Transverse colon (tissue), 4 donors: ENCODE results near the gene HBE1. TPM values are rescaled to one million over a fixed set of nuclear protein-coding genes. Genes with fewer than 3 reads are reported as not detected.
"Not testable (repeated sequence)": the region's sequence is repeated elsewhere in the genome, so short reads cannot be mapped to it uniquely, and the experiment has no call there.

Experiments
- DNase-seq: peaks from one replicate; pipeline ENCODE4 v3.0.0-alpha.2; 2019
- H3K27ac ChIP-seq, 4 donors: fragments of 200-600 bp; sonication (generic); 2 replicates each; pipeline ENCODE4 v1.5.1; 2016 to 2018; ENCODE audit warnings: inconsistent platforms in 4 of 4
- H3K27me3 ChIP-seq: fragments of 200-600 bp; sonication (generic); 2 replicates; pipeline ENCODE4 v1.5.1; 2017; ENCODE audit warnings: inconsistent platforms
- H3K36me3 ChIP-seq, 4 donors: fragments of 200-600 bp; sonication (generic); 2 replicates each; pipeline ENCODE4 v1.5.1; 2017 to 2019; ENCODE audit warnings: inconsistent platforms in 4 of 4
- H3K4me1 ChIP-seq, 4 donors: fragments of 200-600 bp; sonication (generic); 2 replicates each; pipeline ENCODE4 v1.5.1; 2017 to 2020; ENCODE audit warnings: inconsistent platforms in 4 of 4
- H3K4me3 ChIP-seq, 4 donors: fragments of 200-600 bp; sonication (generic); 1 replicate in 1 of 4; 2 replicates in 3 of 4; pipeline versions ENCODE4 v1.5.1 to v1.6.1; 2017 to 2019; ENCODE audit warnings: inconsistent platforms in 4 of 4
- H3K9me3 ChIP-seq, 2 donors: fragments of 200-600 bp; sonication (generic); 2 replicates each; pipeline ENCODE4 v1.5.1; 2017 to 2019; ENCODE audit warnings: inconsistent platforms in 2 of 2
- EP300 ChIP-seq: sonication (generic); formaldehyde crosslinking; IDR thresholded peaks from one replicate; pipeline ENCODE4 v1.6.1; 2017; ENCODE audit warnings: antibody characterized with exemption, low read depth
- POLR2A ChIP-seq: fragments of 450-650 bp; IDR thresholded peaks from one replicate; pipeline ENCODE4 v1.6.1; 2016; ENCODE audit warnings: antibody characterized with exemption, mild to moderate bottlenecking, moderate library complexity
- POLR2AphosphoS5 ChIP-seq, 3 donors: sonication (generic); formaldehyde crosslinking; IDR thresholded peaks; one replicate each; pipeline ENCODE4 v1.6.1; 2016; ENCODE audit warnings: antibody characterized with exemption in 3 of 3
- WGBS, 2 donors: methylation state at CpG; one replicate each; pipeline ENCODE4 v1.1.5; 2018; ENCODE audit warnings: low coverage in 1 of 2; 5-methylcytosine and 5-hydroxymethylcytosine counted together
- in situ Hi-C, 4 donors: fragments of 200-750 bp; cut with MboI; loops; one replicate each; pipeline versions ENCODE4 v1.15.0 to v1.15.1; 2017; ENCODE audit warnings: low sequenced_read_pairs in 3 of 4, low pct_ligation_motif_present in 1 of 4, low pct_unique_long_range_greater_than_20kb in 1 of 4
- intact Hi-C: fragments of 100-400 bp; cut with DNase I; formaldehyde crosslinking; loops from one replicate; pipeline ENCODE4 v1.15.1; 2023; ENCODE audit warnings: low total_unique reads
- total RNA-seq, 4 donors: library from RNA; depleted of rRNA; stranded (reverse); fragments of >200 nt; gene quantifications; one replicate each; pipeline ENCODE4 v1.1.0, GENCODE V29; 2016
- TF ChIP-seq, protein P1 (sequence below), 5 experiments: fragments of 200-600 bp in 3 of 5; fragments of 450-650 bp in 2 of 5; sonication (generic) in 3 of 5; IDR thresholded peaks; 1 replicate in 2 of 5; 2 replicates in 3 of 5; pipeline ENCODE4 v1.5.1; 2016 to 2017; ENCODE audit warnings: antibody characterized with exemption in 5 of 5, inconsistent platforms in 3 of 5, mild to moderate bottlenecking in 2 of 5, moderate library complexity in 1 of 5

Gene HBE1
- total RNA-seq, 4 donors from 2014 or later, result not detected

DNA sequence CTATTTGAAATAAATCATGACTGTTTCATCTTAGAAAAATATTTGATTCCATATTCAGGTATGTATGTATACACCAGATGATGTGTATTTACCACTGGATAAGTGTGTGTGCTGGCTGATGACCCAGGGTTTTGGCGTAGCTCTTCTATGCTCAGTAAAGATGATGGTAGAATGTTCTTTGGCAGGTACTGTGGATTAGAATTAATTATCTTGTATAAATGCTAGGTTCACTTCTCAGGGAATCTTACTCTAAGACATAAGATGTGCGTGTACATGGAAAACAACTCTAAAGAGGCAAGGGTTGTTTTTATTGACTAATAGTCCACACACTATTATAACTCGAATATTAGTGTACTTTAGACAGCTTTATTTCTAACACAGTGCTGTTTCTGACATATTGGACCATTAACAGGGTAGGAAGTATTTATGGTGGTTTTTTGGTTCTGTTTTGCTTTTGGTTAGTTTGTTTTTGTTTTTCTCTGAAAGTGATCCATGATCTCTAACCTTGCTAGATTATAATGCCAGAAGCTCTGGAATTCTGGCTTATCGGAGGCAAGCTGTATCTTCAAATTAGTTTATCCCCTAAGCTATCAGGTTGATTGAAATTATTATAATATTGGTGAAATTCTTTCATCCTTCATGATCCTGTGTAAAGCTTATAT, 19.1 kb downstream of the HBE1 start:
- TF ChIP-seq EP300 (no peak), POLR2A (no peak), POLR2AphosphoS5 (IDR thresholded peaks at IDR 0.05) (no peak)
- TF ChIP-seq, protein P1, sequence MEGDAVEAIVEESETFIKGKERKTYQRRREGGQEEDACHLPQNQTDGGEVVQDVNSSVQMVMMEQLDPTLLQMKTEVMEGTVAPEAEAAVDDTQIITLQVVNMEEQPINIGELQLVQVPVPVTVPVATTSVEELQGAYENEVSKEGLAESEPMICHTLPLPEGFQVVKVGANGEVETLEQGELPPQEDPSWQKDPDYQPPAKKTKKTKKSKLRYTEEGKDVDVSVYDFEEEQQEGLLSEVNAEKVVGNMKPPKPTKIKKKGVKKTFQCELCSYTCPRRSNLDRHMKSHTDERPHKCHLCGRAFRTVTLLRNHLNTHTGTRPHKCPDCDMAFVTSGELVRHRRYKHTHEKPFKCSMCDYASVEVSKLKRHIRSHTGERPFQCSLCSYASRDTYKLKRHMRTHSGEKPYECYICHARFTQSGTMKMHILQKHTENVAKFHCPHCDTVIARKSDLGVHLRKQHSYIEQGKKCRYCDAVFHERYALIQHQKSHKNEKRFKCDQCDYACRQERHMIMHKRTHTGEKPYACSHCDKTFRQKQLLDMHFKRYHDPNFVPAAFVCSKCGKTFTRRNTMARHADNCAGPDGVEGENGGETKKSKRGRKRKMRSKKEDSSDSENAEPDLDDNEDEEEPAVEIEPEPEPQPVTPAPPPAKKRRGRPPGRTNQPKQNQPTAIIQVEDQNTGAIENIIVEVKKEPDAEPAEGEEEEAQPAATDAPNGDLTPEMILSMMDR (IDR thresholded peaks at IDR 0.05), result no peak
- Histone ChIP-seq H3K4me1 (no peaks in the 10 kb centered on the region), H3K9me3 (no peaks in the 10 kb centered on the region), H3K27ac (no peak overlapping the region), H3K27me3 (no peaks in the 10 kb centered on the region), H3K36me3 (no peaks in the 10 kb centered on the region), H3K4me3 (no peak overlapping the region)
- intact Hi-C loops, result no loop called here
- WGBS, 2 donors, result 82 to 84% methylated on average over 4 of the region's 4 CpGs
- in situ Hi-C loops, result no loop called here
- no peak for DNase-seq

DNA sequence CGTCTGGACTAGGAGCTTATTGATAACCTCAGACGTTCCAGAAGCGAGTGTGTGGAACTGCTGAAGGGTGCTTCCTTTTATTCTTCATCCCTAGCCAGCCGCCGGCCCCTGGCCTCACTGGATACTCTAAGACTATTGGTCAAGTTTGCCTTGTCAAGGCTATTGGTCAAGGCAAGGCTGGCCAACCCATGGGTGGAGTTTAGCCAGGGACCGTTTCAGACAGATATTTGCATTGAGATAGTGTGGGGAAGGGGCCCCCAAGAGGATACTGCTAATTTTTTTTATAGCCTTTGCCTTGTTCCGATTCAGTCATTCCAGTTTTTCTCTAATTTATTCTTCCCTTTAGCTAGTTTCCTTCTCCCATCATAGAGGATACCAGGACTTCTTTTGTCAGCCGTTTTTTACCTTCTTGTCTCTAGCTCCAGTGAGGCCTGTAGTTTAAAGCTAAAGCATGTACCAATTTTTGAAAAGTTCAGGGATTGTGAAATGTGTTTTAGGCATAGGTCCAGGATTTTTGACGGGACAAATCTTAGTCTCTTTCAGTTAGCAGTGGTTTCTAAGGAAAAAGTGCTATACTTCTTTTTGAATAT, 19.8 kb downstream of the HBE1 start, which contains the start of gene HBG1:
Gene HBG1, minus strand, starts transcription at position 51 of the 590 bp plus-strand sequence. CDS start 53 bp downstream, outside the sequence.
- intact Hi-C loops, in situ Hi-C loops: not testable (repeated sequence)
- WGBS, 2 donors, result 55 to 76% methylated on average over 3 to 4 of the region's 9 CpGs

DNA sequence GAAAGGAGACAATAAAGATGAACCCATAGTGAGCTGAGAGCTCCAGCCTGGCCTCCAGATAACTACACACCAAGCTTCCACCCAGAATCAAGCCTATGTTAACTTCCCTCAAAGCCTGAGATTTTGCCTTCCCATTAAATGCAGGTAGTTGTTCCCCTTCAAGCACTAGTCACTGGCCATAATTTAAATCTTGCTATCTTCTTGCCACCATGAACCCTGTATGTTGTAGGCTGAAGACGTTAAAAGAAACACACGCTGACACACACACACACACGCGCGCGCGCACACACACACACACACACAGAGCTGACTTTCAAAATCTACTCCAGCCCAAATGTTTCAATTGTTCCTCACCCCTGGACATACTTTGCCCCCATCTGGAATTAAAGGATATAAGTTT, 21.2 kb downstream of the HBE1 start:
- intact Hi-C loops, result not testable (repeated sequence)

More for the DNA sequence above, 19.8 kb downstream of the HBE1 start, which contains the start of gene HBG1:
- H3K27me3 ChIP-seq, H3K9me3 ChIP-seq, H3K27ac ChIP-seq, H3K4me3 ChIP-seq, H3K36me3 ChIP-seq, H3K4me1 ChIP-seq, DNase-seq: not testable (repeated sequence)

DNA sequence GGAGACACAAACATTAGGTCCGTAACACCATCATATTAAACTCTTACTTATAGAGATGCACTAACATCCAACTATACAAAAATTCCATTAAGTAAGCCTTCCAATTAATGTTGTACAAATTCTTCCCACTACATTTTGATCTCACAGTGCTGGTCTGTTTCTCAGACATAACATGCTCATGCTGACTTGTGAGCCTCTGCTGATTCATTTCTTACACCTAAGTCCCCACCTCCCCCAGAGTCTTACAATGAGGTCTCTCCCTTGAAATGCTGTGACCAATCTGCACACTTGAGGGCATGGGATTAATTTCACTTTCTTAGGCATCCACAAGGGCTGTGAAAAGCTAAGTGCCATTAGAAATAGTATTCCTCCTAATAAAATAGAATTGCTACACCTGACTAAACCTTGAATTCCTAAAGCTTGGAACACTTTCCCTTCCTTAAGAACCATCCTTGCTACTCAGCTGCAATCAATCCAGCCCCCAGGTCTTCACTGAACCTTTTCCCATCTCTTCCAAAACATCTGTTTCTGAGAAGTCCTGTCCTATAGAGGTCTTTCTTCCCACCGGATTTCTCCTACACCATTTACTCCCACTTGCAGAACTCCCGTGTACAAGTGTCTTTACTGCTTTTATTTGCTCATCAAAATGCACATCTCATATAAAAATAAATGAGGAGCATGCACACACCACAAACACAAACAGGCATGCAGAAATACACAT, 22.1 kb downstream of the HBE1 start:
- no peaks in the 10 kb centered on the region for H3K4me1 ChIP-seq
- TF ChIP-seq, protein P1 (IDR thresholded peaks at IDR 0.05), result no peak
- no peak for TF ChIP-seq POLR2A
- no peak for TF ChIP-seq EP300
- no peak for TF ChIP-seq POLR2AphosphoS5 (IDR thresholded peaks at IDR 0.05)
- intact Hi-C loops, result no loop called here
- no peak for DNase-seq
- in situ Hi-C loops, result no loop called here
- H3K4me3 ChIP-seq, result no peak overlapping the region
- no peaks in the 10 kb centered on the region for H3K27me3 ChIP-seq
- no peaks in the 10 kb centered on the region for H3K36me3 ChIP-seq
- no peak overlapping the region for H3K27ac ChIP-seq
- H3K9me3 ChIP-seq, result no peaks in the 10 kb centered on the region
- 78 to 90% methylated on average over 3 of the region's 3 CpGs for WGBS, 2 donors

More for the DNA sequence above, 21.2 kb downstream of the HBE1 start:
- H3K27ac ChIP-seq, H3K9me3 ChIP-seq, H3K4me1 ChIP-seq, H3K27me3 ChIP-seq, in situ Hi-C loops, H3K36me3 ChIP-seq, DNase-seq, H3K4me3 ChIP-seq: not testable (repeated sequence)
- 85 to 92% methylated on average over 2 to 4 of the region's 7 CpGs for WGBS, 2 donors

DNA sequence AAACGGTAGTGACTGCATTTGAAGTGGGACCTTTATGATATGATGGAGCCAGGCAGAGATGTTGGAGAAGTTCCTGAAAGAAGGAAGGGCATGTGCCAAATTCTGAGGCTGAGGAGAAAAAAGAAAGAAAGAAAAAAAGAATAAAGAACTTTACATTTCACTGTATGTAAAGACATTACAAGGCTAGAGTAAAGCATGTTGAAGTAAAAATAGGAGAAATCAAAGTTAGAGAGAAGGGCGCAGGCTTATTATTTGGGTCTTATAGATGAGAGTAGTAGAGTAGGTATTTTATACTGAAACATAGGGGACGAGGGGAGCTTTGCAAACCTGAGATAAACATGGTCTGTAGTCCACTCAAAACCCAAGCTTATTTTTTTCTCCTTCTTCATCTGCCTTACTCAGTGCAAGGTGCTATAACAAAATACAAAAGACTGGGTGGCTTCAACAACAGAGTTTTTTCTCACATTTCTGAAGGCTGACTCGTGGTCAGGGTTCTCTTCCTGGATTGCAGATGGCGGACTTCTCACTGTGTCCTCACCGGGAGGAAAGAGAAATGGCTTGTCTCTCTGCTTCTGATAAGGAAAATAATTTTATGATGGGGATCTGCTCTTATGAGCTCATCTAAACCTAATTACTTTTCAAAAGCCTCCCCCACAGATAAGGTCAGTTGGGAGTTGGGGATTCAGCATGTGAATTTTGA, 22.8 kb downstream of the HBE1 start:
- no peak overlapping the region for H3K27ac ChIP-seq
- in situ Hi-C loops, result no loop called here
- DNase-seq, result no peak
- H3K36me3 ChIP-seq, result no peaks in the 10 kb centered on the region
- 56 to 60% methylated on average over 6 of the region's 6 CpGs for WGBS, 2 donors
- intact Hi-C loops, result no loop called here
- no peak for TF ChIP-seq POLR2AphosphoS5 (IDR thresholded peaks at IDR 0.05)
- TF ChIP-seq, protein P1 (IDR thresholded peaks at IDR 0.05), result no peak
- TF ChIP-seq EP300, result no peak
- H3K4me1 ChIP-seq, result no peaks in the 10 kb centered on the region
- H3K4me3 ChIP-seq, result no peak overlapping the region
- H3K27me3 ChIP-seq, result no peaks in the 10 kb centered on the region
- H3K9me3 ChIP-seq, result no peaks in the 10 kb centered on the region
